ENCODE measurements around the gene TDRD7. TPM values are rescaled to one million over a fixed set of nuclear protein-coding genes. Genes with fewer than 3 reads are reported as not detected.

TDRD7 gene
- total RNA-seq, 1 experiment from 2014 or later, result 3.6 TPM

GRCh38 chr9:97528529-97529230, 116.8 kb downstream of the TDRD7 start:
- CTCF ChIA-PET, result interaction anchor here (0.7 kb wide), 1 partner anchor 104 kb away, joined by 4 read pairs; no protein-coding TSS in a partner anchor

GRCh38 chr9:97529363-97530076, 117.6 kb downstream of the TDRD7 start:
- BruUV-seq (replicated peaks), result no TSS peak
- ChIA-PET CTCF (interaction anchor here (0.7 kb wide), 1 partner anchor 103 kb away, joined by 4 read pairs; no protein-coding TSS in a partner anchor), POLR2A (ENCODE audit: low non-redundant PET) (no interaction called here)
- no peaks in the 10 kb centered on the region for H3K36me3 ChIP-seq (ENCODE audit: insufficient read depth, low read length, poor library complexity, severe bottlenecking)
- peak; percentile 11 for DNase-seq (ENCODE audit: low spot score)
- H3K27ac ChIP-seq (ENCODE audit: low read depth, low read length, poor library complexity, severe bottlenecking), result no peak overlapping the region
- no peaks in the 10 kb centered on the region for H3K27me3 ChIP-seq (replicated peaks; ENCODE audit: insufficient read depth, low read depth, low read length, poor library complexity)
- H3K9me3 ChIP-seq (ENCODE audit: low read depth, low read length, poor library complexity, severe bottlenecking), result no peaks in the 10 kb centered on the region
- no peak for TF ChIP-seq CTCF (conservative IDR thresholded peaks at IDR 0.05; ENCODE audit: low read depth, low read length)
- TF ChIP-seq EZH2 (IDR thresholded peaks at IDR 0.05; ENCODE audit: borderline replicate concordance, low read depth, low read length, poor library complexity, severe bottlenecking), result no peak
- no peak overlapping the region for H3K4me3 ChIP-seq (ENCODE audit: low read depth, low read length, poor library complexity, severe bottlenecking)
- no peaks in the 10 kb centered on the region for H3K4me1 ChIP-seq (ENCODE audit: insufficient read depth, low read length, poor library complexity, severe bottlenecking)
- intact Hi-C loops (cut with micrococcal nuclease; ENCODE audit: unreplicated experiment), result no loop called here

More at GRCh38 chr9:97528529-97529230, 116.8 kb downstream of the TDRD7 start:
- Histone ChIP-seq H3K9me3 (ENCODE audit: low read depth, low read length, poor library complexity, severe bottlenecking) (no peaks in the 10 kb centered on the region), H3K27me3 (replicated peaks; ENCODE audit: insufficient read depth, low read depth, low read length, poor library complexity) (no peaks in the 10 kb centered on the region), H3K27ac (ENCODE audit: low read depth, low read length, poor library complexity, severe bottlenecking) (no peak overlapping the region), H3K36me3 (ENCODE audit: insufficient read depth, low read length, poor library complexity, severe bottlenecking) (no peaks in the 10 kb centered on the region), H3K4me1 (ENCODE audit: insufficient read depth, low read length, poor library complexity, severe bottlenecking) (no peaks in the 10 kb centered on the region), H3K4me3 (ENCODE audit: low read depth, low read length, poor library complexity, severe bottlenecking) (no peak overlapping the region)
- TF ChIP-seq EZH2 (IDR thresholded peaks at IDR 0.05; ENCODE audit: borderline replicate concordance, low read depth, low read length, poor library complexity, severe bottlenecking) (no peak), CTCF (conservative IDR thresholded peaks at IDR 0.05; ENCODE audit: low read depth, low read length) (no peak)
- no peak for DNase-seq (ENCODE audit: low spot score)
- no TSS peak for BruUV-seq (replicated peaks)
- intact Hi-C loops (cut with micrococcal nuclease; ENCODE audit: unreplicated experiment), result no loop called here
- POLR2A ChIA-PET (ENCODE audit: low non-redundant PET), result no interaction called here

GRCh38 chr9:97531888-97532376, 120.0 kb downstream of the TDRD7 start:
- TF ChIP-seq EZH2 (IDR thresholded peaks at IDR 0.05; ENCODE audit: borderline replicate concordance, low read depth, low read length, poor library complexity, severe bottlenecking), result no peak
- no peak for TF ChIP-seq CTCF (conservative IDR thresholded peaks at IDR 0.05; ENCODE audit: low read depth, low read length)
- ChIA-PET CTCF (no interaction called here), POLR2A (ENCODE audit: low non-redundant PET) (no interaction called here)
- no peaks in the 10 kb centered on the region for H3K36me3 ChIP-seq (ENCODE audit: insufficient read depth, low read length, poor library complexity, severe bottlenecking)
- BruUV-seq (replicated peaks), result no TSS peak
- no peaks in the 10 kb centered on the region for H3K4me1 ChIP-seq (ENCODE audit: insufficient read depth, low read length, poor library complexity, severe bottlenecking)
- no peak for DNase-seq (ENCODE audit: low spot score)
- no peaks in the 10 kb centered on the region for H3K27me3 ChIP-seq (replicated peaks; ENCODE audit: insufficient read depth, low read depth, low read length, poor library complexity)
- intact Hi-C loops (cut with micrococcal nuclease; ENCODE audit: unreplicated experiment), result no loop called here
- no peaks in the 10 kb centered on the region for H3K9me3 ChIP-seq (ENCODE audit: low read depth, low read length, poor library complexity, severe bottlenecking)
- H3K27ac ChIP-seq (ENCODE audit: low read depth, low read length, poor library complexity, severe bottlenecking), result no peak overlapping the region
- no peak overlapping the region for H3K4me3 ChIP-seq (ENCODE audit: low read depth, low read length, poor library complexity, severe bottlenecking)

All from A673 (cell line).